ENCODE measurements around the gene ITGB6.

DNA sequence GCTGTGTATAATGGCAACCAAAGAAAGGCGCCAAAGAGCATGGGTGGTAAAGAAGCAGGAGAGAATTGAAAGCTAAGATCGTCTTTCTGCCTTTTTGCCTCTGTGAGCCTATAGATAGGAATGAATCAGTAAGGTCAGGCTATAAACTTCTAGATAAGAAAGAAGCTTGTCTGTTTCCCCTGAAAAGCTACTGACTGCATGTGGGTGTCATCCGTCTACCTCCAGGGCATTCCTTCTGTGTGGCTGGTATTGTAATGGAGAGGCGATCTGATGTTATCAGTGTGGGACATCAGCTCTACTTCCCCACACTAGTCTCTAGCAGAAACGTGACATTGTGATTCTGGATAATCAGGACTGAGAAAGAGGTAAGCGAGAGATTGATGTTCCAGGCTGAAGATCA is 74.2 kb downstream of the ITGB6 start:
- TF ChIP-seq, protein P1, sequence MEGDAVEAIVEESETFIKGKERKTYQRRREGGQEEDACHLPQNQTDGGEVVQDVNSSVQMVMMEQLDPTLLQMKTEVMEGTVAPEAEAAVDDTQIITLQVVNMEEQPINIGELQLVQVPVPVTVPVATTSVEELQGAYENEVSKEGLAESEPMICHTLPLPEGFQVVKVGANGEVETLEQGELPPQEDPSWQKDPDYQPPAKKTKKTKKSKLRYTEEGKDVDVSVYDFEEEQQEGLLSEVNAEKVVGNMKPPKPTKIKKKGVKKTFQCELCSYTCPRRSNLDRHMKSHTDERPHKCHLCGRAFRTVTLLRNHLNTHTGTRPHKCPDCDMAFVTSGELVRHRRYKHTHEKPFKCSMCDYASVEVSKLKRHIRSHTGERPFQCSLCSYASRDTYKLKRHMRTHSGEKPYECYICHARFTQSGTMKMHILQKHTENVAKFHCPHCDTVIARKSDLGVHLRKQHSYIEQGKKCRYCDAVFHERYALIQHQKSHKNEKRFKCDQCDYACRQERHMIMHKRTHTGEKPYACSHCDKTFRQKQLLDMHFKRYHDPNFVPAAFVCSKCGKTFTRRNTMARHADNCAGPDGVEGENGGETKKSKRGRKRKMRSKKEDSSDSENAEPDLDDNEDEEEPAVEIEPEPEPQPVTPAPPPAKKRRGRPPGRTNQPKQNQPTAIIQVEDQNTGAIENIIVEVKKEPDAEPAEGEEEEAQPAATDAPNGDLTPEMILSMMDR (IDR thresholded peaks at IDR 0.05; ENCODE audit: poor library complexity), result no peak
- TF ChIP-seq EZH2 (IDR thresholded peaks at IDR 0.05; ENCODE audit: borderline replicate concordance), result no peak
